Measurements from ENCODE around the gene GLTP. TPM values are rescaled to one million over a fixed set of nuclear protein-coding genes. Genes with fewer than 3 reads are reported as not detected.
A peak's percentile ranks its signal among the peaks of the same experiment; 100 is the strongest.

The GLTP gene
- total and polyA plus RNA-seq, 3 donors from 2014 or later: 20.0 to 27.1 (median 23.1) TPM

DNA sequence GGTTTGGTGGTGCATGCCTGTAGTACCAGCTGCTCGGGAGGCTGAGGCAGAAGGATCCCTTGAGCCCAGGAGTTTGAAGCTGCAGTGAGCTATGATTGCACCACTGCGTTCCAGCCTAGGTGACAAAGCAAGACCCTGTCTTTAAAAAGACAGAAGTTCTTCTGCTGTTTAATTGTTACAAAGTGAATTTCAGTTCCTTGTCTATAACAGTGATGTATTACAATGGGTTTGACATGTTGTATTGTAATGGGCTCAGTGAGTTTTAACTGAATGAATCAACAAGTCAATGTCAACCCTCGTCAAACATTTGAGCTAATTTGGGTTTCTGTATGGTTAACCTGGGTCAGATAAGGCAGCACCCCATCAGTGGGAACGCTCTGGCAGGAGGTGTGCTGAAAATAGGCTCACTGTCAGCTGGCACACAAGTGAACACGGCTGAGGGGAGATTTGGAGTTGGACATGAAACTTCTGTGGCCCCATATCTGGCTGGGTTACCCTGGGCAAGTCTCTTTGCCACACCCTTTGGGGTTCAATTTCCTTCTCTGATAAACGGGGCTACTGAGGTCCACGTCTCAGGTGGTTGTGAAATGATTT is 33.1 kb downstream of the GLTP start:
- H3K4me1 ChIP-seq: no peaks in the 10 kb centered on the region
- no peak for TF ChIP-seq POLR2A (IDR thresholded peaks at IDR 0.05)
- TF ChIP-seq, protein P1, sequence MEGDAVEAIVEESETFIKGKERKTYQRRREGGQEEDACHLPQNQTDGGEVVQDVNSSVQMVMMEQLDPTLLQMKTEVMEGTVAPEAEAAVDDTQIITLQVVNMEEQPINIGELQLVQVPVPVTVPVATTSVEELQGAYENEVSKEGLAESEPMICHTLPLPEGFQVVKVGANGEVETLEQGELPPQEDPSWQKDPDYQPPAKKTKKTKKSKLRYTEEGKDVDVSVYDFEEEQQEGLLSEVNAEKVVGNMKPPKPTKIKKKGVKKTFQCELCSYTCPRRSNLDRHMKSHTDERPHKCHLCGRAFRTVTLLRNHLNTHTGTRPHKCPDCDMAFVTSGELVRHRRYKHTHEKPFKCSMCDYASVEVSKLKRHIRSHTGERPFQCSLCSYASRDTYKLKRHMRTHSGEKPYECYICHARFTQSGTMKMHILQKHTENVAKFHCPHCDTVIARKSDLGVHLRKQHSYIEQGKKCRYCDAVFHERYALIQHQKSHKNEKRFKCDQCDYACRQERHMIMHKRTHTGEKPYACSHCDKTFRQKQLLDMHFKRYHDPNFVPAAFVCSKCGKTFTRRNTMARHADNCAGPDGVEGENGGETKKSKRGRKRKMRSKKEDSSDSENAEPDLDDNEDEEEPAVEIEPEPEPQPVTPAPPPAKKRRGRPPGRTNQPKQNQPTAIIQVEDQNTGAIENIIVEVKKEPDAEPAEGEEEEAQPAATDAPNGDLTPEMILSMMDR (IDR thresholded peaks at IDR 0.05): no peak
- no peak for DNase-seq
- no peaks in the 10 kb centered on the region for H3K9me3 ChIP-seq
- no peak overlapping the region for H3K4me3 ChIP-seq
- H3K27ac ChIP-seq: no peak overlapping the region
- WGBS, 2 donors: 59 to 63% methylated on average over 7 of the region's 7 CpGs
- intact Hi-C loops (cut with DNase I; ENCODE audit: low total_unique reads): no loop called here
- H3K27me3 ChIP-seq: no peaks in the 10 kb centered on the region
- no peaks in the 10 kb centered on the region for H3K36me3 ChIP-seq (ENCODE audit: low read depth, missing control alignments)

DNA sequence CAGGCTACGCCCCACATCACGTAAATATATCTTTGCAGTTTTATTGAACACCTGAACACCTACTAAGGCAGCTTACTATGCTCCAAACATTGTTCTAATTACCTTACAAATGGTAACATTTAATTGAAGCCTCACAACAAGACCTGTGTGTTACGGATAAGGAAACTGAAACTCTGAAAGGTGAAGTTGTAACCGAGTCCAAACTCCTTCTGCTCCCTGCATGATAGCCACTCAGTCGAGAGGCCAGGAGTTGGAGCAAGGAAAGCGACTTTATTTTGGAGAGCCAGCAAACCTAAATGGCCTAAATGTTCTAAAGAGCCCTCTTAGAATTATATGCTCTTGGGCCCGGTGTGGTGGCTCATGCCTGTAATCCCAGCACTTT is 34.5 kb downstream of the GLTP start:
- Histone ChIP-seq H3K36me3 (ENCODE audit: low read depth, missing control alignments) (no peaks in the 10 kb centered on the region), H3K9me3 (no peaks in the 10 kb centered on the region), H3K27me3 (no peaks in the 10 kb centered on the region), H3K4me3 (peak overlapping the region; percentile 21 to 40), H3K4me1 (no peaks in the 10 kb centered on the region), H3K27ac (no peak overlapping the region)
- 66 to 68% methylated on average over 7 of the region's 7 CpGs for WGBS, 2 donors
- intact Hi-C loops (cut with DNase I; ENCODE audit: low total_unique reads): no loop called here
- no peak for TF ChIP-seq POLR2A (IDR thresholded peaks at IDR 0.05)
- TF ChIP-seq, protein P1 (IDR thresholded peaks at IDR 0.05): no peak
- no peak for DNase-seq

DNA sequence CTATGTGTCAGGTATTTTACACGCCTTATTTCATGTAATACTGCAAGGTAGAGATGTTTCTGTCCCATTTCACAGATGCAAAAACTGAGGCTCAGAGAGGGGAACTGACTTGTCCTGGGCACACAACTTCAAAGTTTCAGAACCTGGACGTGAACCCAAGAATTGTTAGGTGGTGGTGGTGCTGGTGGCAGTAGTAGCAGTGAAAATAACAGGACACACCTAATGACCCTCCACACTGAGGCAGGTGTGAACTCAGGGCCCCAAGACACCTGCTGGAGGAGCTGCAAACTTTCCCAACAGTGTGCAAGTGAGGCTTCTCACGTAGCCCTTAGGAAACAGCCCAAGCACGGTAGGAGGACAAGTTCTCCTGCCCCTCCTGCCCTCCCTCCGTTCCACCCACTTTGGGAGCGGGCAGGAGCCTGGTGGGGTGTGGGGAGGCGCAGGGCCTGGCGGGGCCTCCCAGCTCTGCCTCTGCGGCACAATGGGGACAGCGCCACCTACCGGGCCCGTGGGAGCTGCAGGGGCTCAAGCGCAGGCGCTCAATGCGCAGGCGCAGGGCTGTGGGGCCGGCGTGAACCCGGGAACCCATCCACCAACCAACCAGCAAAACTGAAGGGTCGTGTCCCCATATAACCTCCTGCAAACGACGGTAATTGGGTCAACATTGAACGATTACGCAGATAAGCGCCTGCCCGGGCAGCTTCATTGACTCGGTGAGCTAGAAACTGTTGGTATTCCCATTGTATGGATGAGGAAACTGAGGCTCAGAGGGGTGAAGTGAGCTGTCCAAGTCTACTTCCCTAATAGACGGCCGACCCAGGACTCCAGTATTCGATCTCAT is 35.1 kb downstream of the GLTP start:
- Histone ChIP-seq H3K36me3 (ENCODE audit: low read depth, missing control alignments) (no peaks in the 10 kb centered on the region), H3K4me3 (peak overlapping the region; percentile 21 to 40), H3K27ac (no peak overlapping the region), H3K4me1 (no peaks in the 10 kb centered on the region), H3K27me3 (no peaks in the 10 kb centered on the region), H3K9me3 (no peaks in the 10 kb centered on the region)
- DNase-seq: peak; percentile 90
- TF ChIP-seq, protein P1 (IDR thresholded peaks at IDR 0.05): peak; percentile 92 to 94 (median 93)
- TF ChIP-seq POLR2A (IDR thresholded peaks at IDR 0.05): no peak
- intact Hi-C loops (cut with DNase I; ENCODE audit: low total_unique reads): no loop called here
- WGBS, 2 donors: 8 to 27% methylated on average over 9 to 30 of the region's 30 CpGs

DNA sequence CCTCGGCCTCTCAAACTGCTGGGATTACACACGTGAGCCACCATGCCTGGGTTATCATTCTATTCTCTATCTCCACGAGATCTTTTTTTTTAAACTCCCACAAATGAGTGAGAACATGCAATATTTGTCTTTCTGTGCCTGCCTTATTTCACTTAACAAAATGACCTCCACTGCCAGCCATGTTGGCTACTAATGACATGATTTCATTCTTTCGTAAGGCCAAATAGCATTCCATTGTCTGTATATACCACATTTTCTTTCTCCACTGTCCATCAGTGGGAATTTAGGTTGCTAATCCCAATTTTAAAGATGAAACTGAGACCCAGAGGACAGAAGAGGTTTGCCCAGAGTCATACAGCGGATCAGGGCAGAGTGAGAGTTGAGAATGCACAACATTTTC is 36.2 kb downstream of the GLTP start:
- 89% methylated on average over 5 of the region's 5 CpGs for WGBS, 2 donors

More for the DNA sequence above, 36.2 kb downstream of the GLTP start:
- Histone ChIP-seq H3K27ac (no peak overlapping the region), H3K4me1 (no peaks in the 10 kb centered on the region), H3K36me3 (ENCODE audit: low read depth, missing control alignments) (no peaks in the 10 kb centered on the region), H3K9me3 (no peaks in the 10 kb centered on the region), H3K4me3 (no peak overlapping the region), H3K27me3 (no peaks in the 10 kb centered on the region)
- DNase-seq: no peak
- intact Hi-C loops (cut with DNase I; ENCODE audit: low total_unique reads): no loop called here
- TF ChIP-seq, protein P1 (IDR thresholded peaks at IDR 0.05): no peak
- TF ChIP-seq POLR2A (IDR thresholded peaks at IDR 0.05): no peak
